ENCODE data around the gene ITGAD. TPM values are rescaled to one million over a fixed set of nuclear protein-coding genes. Genes with fewer than 3 reads are reported as not detected.

ITGAD gene
- total and polyA plus RNA-seq, 2 donors (not counting 3 experiments of a cell fraction or from before 2014, with no cell fraction given), result not detected

GRCh38 chr16:31351942-31352325 lies 41.2 kb upstream of the ITGAD start:
- no peak overlapping the region for H2AFZ ChIP-seq (ENCODE audit: low read depth, low read length)

More at GRCh38 chr16:31351942-31352325, 41.2 kb upstream of the ITGAD start:
- ChIA-PET POLR2A (no interaction called here), CTCF (no interaction called here)
- no peak for TF ChIP-seq JUN (IDR thresholded peaks at IDR 0.05; ENCODE audit: borderline replicate concordance, insufficient read depth, insufficient read length, low read depth)
- no peak for TF ChIP-seq POLR2AphosphoS5 (IDR thresholded peaks at IDR 0.05; ENCODE audit: insufficient read depth, low read depth, low read length)
- TF ChIP-seq POLR2A (IDR thresholded peaks at IDR 0.05; ENCODE audit: low read depth, low read length), result no peak
- no peak for TF ChIP-seq CTCF (IDR thresholded peaks at IDR 0.05; ENCODE audit: extremely low read depth in 1 of 2, insufficient read depth in 1 of 2, low read depth in 1 of 2, low read length in 2 of 2)
- TF ChIP-seq EZH2 (IDR thresholded peaks at IDR 0.05; ENCODE audit: borderline replicate concordance, low read depth, low read length, severe bottlenecking), result no peak
- TF ChIP-seq MYC (IDR thresholded peaks at IDR 0.05; ENCODE audit: low read depth, low read length), result no peak
- TF ChIP-seq FOS (IDR thresholded peaks at IDR 0.05; ENCODE audit: borderline replicate concordance, insufficient read depth, low read length), result no peak
- TF ChIP-seq, protein P1, sequence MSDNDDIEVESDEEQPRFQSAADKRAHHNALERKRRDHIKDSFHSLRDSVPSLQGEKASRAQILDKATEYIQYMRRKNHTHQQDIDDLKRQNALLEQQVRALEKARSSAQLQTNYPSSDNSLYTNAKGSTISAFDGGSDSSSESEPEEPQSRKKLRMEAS (IDR thresholded peaks at IDR 0.05; ENCODE audit: insufficient read depth, insufficient read length), result no peak
- Histone ChIP-seq H3K27me3 (ENCODE audit: control insufficient read depth in 2 of 2, insufficient read depth in 2 of 2, low read length in 2 of 2) (no peaks in the 10 kb centered on the region), H3K9ac (replicated peaks; ENCODE audit: extremely low read depth, insufficient read depth, low read length) (no peak overlapping the region), H3K4me3 (replicated peaks in 1 of 3; ENCODE audit: insufficient read depth in 1 of 3, low read depth in 1 of 3, low read length in 3 of 3) (no peak overlapping the region), H4K20me1 (replicated peaks; ENCODE audit: control insufficient read depth, extremely low read depth, insufficient read depth, low read length) (no peaks in the 10 kb centered on the region), H3K27ac (ENCODE audit: insufficient read depth, low read depth, low read length) (no peak overlapping the region), H3K9me1 (replicated peaks; ENCODE audit: control insufficient read depth, extremely low read depth, insufficient read depth, low read length) (no peaks in the 10 kb centered on the region), H3K4me1 (ENCODE audit: control insufficient read depth, extremely low read depth, insufficient read depth, low read length) (peaks cover 4% of the 10 kb centered on the region), H3K36me3 (ENCODE audit: control insufficient read depth in 2 of 2, extremely low read depth in 1 of 2, insufficient read depth in 2 of 2, low read length in 2 of 2) (no peaks in the 10 kb centered on the region), H3K9me3 (replicated peaks; ENCODE audit: control insufficient read depth, insufficient read depth, low read length) (no peaks in the 10 kb centered on the region), H3K4me2 (ENCODE audit: insufficient read depth, low read length) (no peak overlapping the region), H3K79me2 (ENCODE audit: control insufficient read depth, insufficient read depth, low read length) (no peaks in the 10 kb centered on the region)
- DNase-seq (ENCODE audit: low read depth, low spot score) (no peak), FAIRE-seq (no peak)
- BruUV-seq (replicated peaks), result no TSS peak
- intact Hi-C loops (cut with micrococcal nuclease), result no loop called here
- dilution Hi-C loops (cut with MboI; ENCODE audit: extremely low pct_ligation_motif_present, low sequenced_read_pairs), result no loop called here

All from endothelial cell of umbilical vein (primary cell).